Ishikawa (cell line): Measurements from ENCODE around the gene HLCS.
A peak's percentile ranks its signal among the peaks of the same experiment; 100 is the strongest.

Source experiments
- CEBPB ChIP-seq: IDR thresholded peaks from 2 replicates; pipeline ENCODE4 v1.6.1; 2012
- CREB1 ChIP-seq: IDR thresholded peaks from 2 replicates; pipeline ENCODE4 v1.6.1; 2012; ENCODE audit warnings: low read depth
- EGR1 ChIP-seq: IDR thresholded peaks from 2 replicates; pipeline ENCODE4 v1.6.1; 2012
- EP300 ChIP-seq: IDR thresholded peaks from 2 replicates; pipeline ENCODE4 v1.6.1; 2012; ENCODE audit warnings: borderline replicate concordance
- FOXM1 ChIP-seq: IDR thresholded peaks from 2 replicates; pipeline ENCODE4 v1.6.1; 2012; ENCODE audit warnings: low read depth, borderline replicate concordance
- MAX ChIP-seq: IDR thresholded peaks from 2 replicates; pipeline ENCODE4 v1.6.1; 2012
- NFIC ChIP-seq: IDR thresholded peaks from 2 replicates; pipeline ENCODE4 v1.6.1; 2012
- RAD21 ChIP-seq: IDR thresholded peaks from 2 replicates; pipeline ENCODE4 v1.6.1; 2012; ENCODE audit warnings: low read depth
- REST ChIP-seq: IDR thresholded peaks from 2 replicates; pipeline ENCODE4 v1.6.1; 2012; ENCODE audit warnings: low read depth, mild to moderate bottlenecking
- TAF1 ChIP-seq: IDR thresholded peaks from 2 replicates; pipeline ENCODE4 v1.6.1; 2012; ENCODE audit warnings: low read depth, mild to moderate bottlenecking
- TCF12 ChIP-seq: IDR thresholded peaks from 2 replicates; pipeline ENCODE4 v1.6.1; 2012; ENCODE audit warnings: low read depth
- TEAD4 ChIP-seq: IDR thresholded peaks from 2 replicates; pipeline ENCODE4 v1.6.1; 2012
- USF1 ChIP-seq: IDR thresholded peaks from 2 replicates; pipeline ENCODE4 v1.6.1; 2012
- YY1 ChIP-seq: IDR thresholded peaks from 2 replicates; pipeline ENCODE4 v1.6.1; 2012; ENCODE audit warnings: low read depth
- ZBTB7A ChIP-seq: IDR thresholded peaks from 2 replicates; pipeline ENCODE4 v1.6.1; 2012; ENCODE audit warnings: low read depth

Gene HLCS

GRCh38 chr21:36985751-36986594 lies 19.5 kb upstream of the HLCS start:
- TF ChIP-seq REST (no peak), MAX (no peak), USF1 (no peak), EGR1 (no peak), TAF1 (no peak), CREB1 (no peak), CEBPB (no peak), EP300 (no peak), RAD21 (no peak), ZBTB7A (no peak), FOXM1 (no peak), YY1 (no peak), NFIC (no peak), TEAD4 (no peak), TCF12 (no peak)

GRCh38 chr21:36981977-36982700 lies 15.7 kb upstream of the HLCS start:
- TF ChIP-seq EP300 (no peak), USF1 (no peak), CEBPB (no peak), TCF12 (no peak)

GRCh38 chr21:36981049-36981391 lies 14.6 kb upstream of the HLCS start:
- no peak for TF ChIP-seq RAD21
- no peak for TF ChIP-seq TAF1
- no peak for TF ChIP-seq EGR1
- no peak for TF ChIP-seq TEAD4

GRCh38 chr21:36980280-36981048 lies 14.0 kb upstream of the HLCS start:
- TF ChIP-seq EGR1 (no peak), NFIC (peak; percentile 37; the same call in 1 of the 2 replicates), MAX (peak; percentile 45; the same call in 1 of the 2 replicates), TCF12 (no peak), YY1 (no peak), TAF1 (peak; percentile 50; the same call in 1 of the 2 replicates), ZBTB7A (0 out of 2 replicates have a peak, but pooled peaks have one; percentile 29), CEBPB (no peak)

GRCh38 chr21:36976882-36977651 lies 10.6 kb upstream of the HLCS start:
- TF ChIP-seq RAD21: peak; percentile 54
- no peak for TF ChIP-seq TEAD4

GRCh38 chr21:36976228-36976861 lies 9.9 kb upstream of the HLCS start:
- TF ChIP-seq TAF1: no peak
- TF ChIP-seq EGR1: no peak
- TF ChIP-seq TEAD4: no peak
- TF ChIP-seq ZBTB7A: no peak
- TF ChIP-seq YY1: no peak
- no peak for TF ChIP-seq USF1
- TF ChIP-seq EP300: no peak
- no peak for TF ChIP-seq RAD21
- TF ChIP-seq TCF12: no peak
- no peak for TF ChIP-seq CREB1
